Left lung (tissue), 10 donors: Measurements from ENCODE around the gene ABCB10. TPM values are rescaled to one million over a fixed set of nuclear protein-coding genes. Genes with fewer than 3 reads are reported as not detected.
"Not testable (repeated sequence)": the region's sequence is repeated elsewhere in the genome, so short reads cannot be mapped to it uniquely, and the experiment has no call there.

ENCODE experiments used
- ATAC-seq: fragments of 200-7000 bp; cut with Tn5 transposase; one replicate; pipeline ENCODE4 v1.9.1; 2020; ENCODE audit warnings: moderate library complexity
- DNase-seq, 4 donors: peaks; one replicate each; pipeline ENCODE4 v3.0.0-alpha.2; 2013 to 2020
- H3K27ac ChIP-seq, 2 donors: fragments of 200-600 bp; sonication (generic) in 1 of 2; one replicate each; pipeline versions ENCODE4 v1.5.0 to v1.8.0; 2020 to 2021
- H3K27me3 ChIP-seq, 2 donors: fragments of 200-600 bp; sonication (generic) in 1 of 2; one replicate each; pipeline versions ENCODE4 v1.5.0 to v1.8.0; 2020 to 2021
- H3K36me3 ChIP-seq, 2 donors: fragments of 200-600 bp; sonication (generic) in 1 of 2; one replicate each; pipeline versions ENCODE4 v1.5.0 to v1.8.0; 2020 to 2021
- H3K4me1 ChIP-seq, 2 donors: fragments of 200-600 bp; one replicate each; pipeline ENCODE4 v1.8.0; 2021
- H3K4me3 ChIP-seq, 2 donors: fragments of 200-600 bp; sonication (generic) in 1 of 2; one replicate each; pipeline versions ENCODE4 v1.5.0 to v1.8.0; 2020 to 2021; ENCODE audit warnings: mild to moderate bottlenecking in 1 of 2
- H3K9me3 ChIP-seq, 2 donors: fragments of 200-600 bp; sonication (generic) in 1 of 2; one replicate each; pipeline versions ENCODE4 v1.5.0 to v1.8.0; 2020 to 2021
- intact Hi-C, 2 donors: fragments of 100-400 bp; cut with DNase I; formaldehyde crosslinking; loops; one replicate each; pipeline versions ENCODE4 v1.11.2 to v1.14.2; 2022
- polyA plus RNA-seq, 6 donors: library from polyadenylated mRNA; unstranded; fragments of 120-200 nt; gene quantifications; one replicate each; pipeline ENCODE4 v1.2.1, GENCODE V29; 2013; ENCODE audit not compliant: insufficient read length in 6 of 6
- total RNA-seq, 2 donors: library from RNA; stranded (reverse); fragmentation: NEBNext Ultra II Directional; extraction: Animal tissue kit (Norgen Biotek cat#: 25700); gene quantifications; one replicate each; pipeline ENCODE4 v1.2.1, GENCODE V29; 2021
- TF ChIP-seq, protein P1 (sequence below), 2 donors: fragments of 200-600 bp; sonication (generic) in 1 of 2; IDR thresholded peaks; one replicate each; pipeline versions ENCODE4 v1.5.0 to v1.8.0; 2021; ENCODE audit warnings: antibody characterized with exemption in 2 of 2
- donor health status: DM: no; HTN: yes; CAD: no.
- donor health status: DM: no; HTN: no; CAD: no.

The ABCB10 gene
- total and polyA plus RNA-seq, 8 donors, result 16.4 to 25.6 (median 20.1) TPM

DNA sequence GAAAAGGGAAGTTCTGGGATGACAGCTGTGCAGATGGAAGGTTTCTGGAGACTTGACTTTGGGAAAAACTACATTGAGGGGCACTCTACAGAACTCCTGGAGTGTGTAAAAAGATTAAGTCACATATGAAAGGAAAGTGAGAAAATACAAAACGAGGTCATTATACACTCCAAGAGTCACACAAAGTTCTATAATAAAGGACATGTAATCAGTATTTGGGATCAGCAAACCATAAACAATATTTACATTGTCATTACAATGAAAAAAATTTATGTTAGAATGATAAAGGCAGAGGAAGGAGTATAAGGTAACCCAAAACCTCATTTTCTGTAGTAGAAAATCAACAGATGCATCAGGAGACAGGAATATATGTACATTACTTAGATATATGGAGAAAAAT, 73.2 kb downstream of the ABCB10 start:
- Histone ChIP-seq H3K27me3 (no peaks in the 10 kb centered on the region), H3K4me1 (no peaks in the 10 kb centered on the region), H3K4me3 (no peak overlapping the region), H3K9me3 (no peaks in the 10 kb centered on the region), H3K36me3 (peaks cover 0 to 89% of the 10 kb centered on the region in 2 donors), H3K27ac (no peak overlapping the region)
- intact Hi-C loops, result no loop called here
- DNase-seq (no peak), ATAC-seq (no peak)
- TF ChIP-seq, protein P1, sequence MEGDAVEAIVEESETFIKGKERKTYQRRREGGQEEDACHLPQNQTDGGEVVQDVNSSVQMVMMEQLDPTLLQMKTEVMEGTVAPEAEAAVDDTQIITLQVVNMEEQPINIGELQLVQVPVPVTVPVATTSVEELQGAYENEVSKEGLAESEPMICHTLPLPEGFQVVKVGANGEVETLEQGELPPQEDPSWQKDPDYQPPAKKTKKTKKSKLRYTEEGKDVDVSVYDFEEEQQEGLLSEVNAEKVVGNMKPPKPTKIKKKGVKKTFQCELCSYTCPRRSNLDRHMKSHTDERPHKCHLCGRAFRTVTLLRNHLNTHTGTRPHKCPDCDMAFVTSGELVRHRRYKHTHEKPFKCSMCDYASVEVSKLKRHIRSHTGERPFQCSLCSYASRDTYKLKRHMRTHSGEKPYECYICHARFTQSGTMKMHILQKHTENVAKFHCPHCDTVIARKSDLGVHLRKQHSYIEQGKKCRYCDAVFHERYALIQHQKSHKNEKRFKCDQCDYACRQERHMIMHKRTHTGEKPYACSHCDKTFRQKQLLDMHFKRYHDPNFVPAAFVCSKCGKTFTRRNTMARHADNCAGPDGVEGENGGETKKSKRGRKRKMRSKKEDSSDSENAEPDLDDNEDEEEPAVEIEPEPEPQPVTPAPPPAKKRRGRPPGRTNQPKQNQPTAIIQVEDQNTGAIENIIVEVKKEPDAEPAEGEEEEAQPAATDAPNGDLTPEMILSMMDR (IDR thresholded peaks at IDR 0.05), result no peak

DNA sequence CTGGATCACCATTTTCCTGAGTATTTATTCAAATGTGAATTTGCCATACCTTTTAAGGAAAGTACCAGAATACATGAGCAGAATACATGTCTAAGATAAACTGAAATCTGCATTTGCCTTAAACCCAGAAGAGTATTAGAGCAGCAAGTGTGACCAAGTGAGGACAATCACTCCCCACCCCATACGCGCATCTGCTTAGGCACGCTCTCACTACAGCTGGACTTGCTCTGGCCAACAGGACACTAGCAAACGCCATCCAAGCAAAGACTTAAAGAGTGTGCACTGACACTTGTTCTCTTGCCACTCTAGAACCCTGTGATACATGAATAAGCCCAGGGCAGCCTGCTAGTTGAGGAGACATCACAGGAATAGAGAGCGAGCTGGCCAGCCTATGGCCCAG, 76.0 kb downstream of the ABCB10 start:
- Histone ChIP-seq H3K4me1 (no peaks in the 10 kb centered on the region), H3K36me3 (peaks cover 0 to 73% of the 10 kb centered on the region in 2 donors), H3K4me3 (no peak overlapping the region), H3K27me3 (no peaks in the 10 kb centered on the region), H3K9me3 (no peaks in the 10 kb centered on the region), H3K27ac (no peak overlapping the region)
- DNase-seq (no peak), ATAC-seq (no peak)
- intact Hi-C loops, result no loop called here
- TF ChIP-seq, protein P1 (IDR thresholded peaks at IDR 0.05), result no peak

DNA sequence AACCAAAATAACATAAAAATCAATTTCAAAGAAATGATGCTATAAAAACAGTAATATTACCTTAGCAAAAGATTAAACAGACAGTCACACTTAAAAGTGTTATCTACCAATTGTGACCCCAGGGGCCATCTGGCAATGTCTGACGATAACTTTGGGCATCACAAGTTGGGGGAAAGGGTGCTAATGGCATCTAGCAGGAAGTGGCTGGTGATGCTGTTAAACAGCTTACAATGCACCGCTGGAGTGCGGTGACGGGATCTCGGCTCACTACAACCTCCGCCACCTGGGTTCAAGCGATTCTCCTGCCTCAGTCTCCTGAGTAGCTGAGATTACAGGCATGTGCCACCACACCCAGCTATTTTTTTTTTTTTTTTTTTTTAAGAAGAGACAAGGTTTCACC, 78.0 kb downstream of the ABCB10 start:
- Histone ChIP-seq H3K9me3 (no peaks in the 10 kb centered on the region), H3K27ac (no peak overlapping the region), H3K4me3 (no peak overlapping the region), H3K36me3 (peaks cover 0 to 73% of the 10 kb centered on the region in 2 donors), H3K27me3 (no peaks in the 10 kb centered on the region), H3K4me1 (no peaks in the 10 kb centered on the region)
- ATAC-seq, result no peak
- no peak for DNase-seq
- TF ChIP-seq, protein P1 (IDR thresholded peaks at IDR 0.05), result no peak
- intact Hi-C loops, result no loop called here

DNA sequence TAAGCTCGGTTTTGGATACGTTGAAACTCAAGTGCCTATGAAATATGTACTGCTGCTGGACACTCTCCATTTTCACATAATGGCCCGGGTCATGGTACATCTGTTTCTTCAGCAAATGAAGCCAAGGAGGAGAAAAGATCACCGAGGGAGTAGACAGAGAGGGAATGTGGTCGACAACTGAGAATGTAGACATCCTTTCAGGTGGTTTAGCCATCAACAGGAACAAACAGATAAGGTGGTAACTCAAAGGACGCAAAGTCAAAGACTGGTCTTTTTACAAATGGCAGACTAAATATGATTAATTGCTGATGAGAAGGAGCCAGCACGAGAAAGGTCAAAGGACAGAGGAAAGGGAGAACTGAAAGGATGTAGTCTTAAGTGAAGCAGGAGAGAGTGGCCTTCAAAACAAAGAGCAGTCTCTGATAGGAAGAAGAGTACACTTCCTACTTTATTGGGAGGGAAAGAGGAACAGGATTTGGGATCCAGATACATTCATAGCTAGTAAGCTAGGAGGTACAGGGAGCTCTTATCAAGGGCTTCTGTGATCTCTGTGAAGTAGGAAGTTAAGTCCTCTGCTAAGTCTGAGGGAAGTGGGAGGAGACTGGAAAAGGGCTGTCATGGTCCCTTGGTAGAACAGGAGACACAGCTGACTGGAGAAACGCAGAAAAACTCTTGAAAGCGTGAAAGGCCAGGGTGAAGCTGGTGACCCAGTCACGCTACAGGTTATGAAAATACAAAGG, 78.7 kb downstream of the ABCB10 start:
- no peaks in the 10 kb centered on the region for H3K27me3 ChIP-seq
- DNase-seq (no peak), ATAC-seq (no peak)
- intact Hi-C loops, result loop anchor here in 1 of 2 donors (10.0 kb wide), 1 partner anchor 225 kb away; no protein-coding TSS in a partner anchor
- H3K4me3 ChIP-seq, result no peak overlapping the region
- H3K36me3 ChIP-seq, result peaks cover 0 to 73% of the 10 kb centered on the region in 2 donors
- TF ChIP-seq, protein P1 (IDR thresholded peaks at IDR 0.05), result no peak
- H3K4me1 ChIP-seq, result no peaks in the 10 kb centered on the region
- H3K9me3 ChIP-seq, result no peaks in the 10 kb centered on the region
- no peak overlapping the region for H3K27ac ChIP-seq

DNA sequence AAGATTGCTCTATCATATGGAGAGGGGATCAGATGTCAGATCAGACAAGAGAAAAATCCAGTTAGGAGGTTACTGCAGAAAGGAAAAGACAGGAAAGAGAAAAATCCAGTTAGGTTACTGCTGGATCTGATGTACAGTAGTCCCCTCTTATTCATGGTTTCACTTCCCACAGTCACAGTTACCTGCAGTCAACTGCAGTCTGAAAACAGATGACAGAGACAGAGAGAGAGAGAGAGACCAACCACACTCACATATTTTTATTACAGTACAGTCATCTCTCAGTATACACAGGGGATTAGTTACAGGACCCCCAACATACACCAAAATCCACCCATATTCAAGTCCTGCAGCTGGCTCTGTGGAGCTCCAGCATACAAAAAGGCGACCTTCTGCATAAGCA, 79.7 kb downstream of the ABCB10 start:
- TF ChIP-seq, protein P1 (IDR thresholded peaks at IDR 0.05), result no peak
- no peak overlapping the region for H3K27ac ChIP-seq
- H3K4me3 ChIP-seq, result no peak overlapping the region
- no peak for ATAC-seq
- H3K9me3 ChIP-seq, result no peaks in the 10 kb centered on the region
- peaks cover 0 to 73% of the 10 kb centered on the region in 2 donors for H3K36me3 ChIP-seq
- H3K27me3 ChIP-seq, result no peaks in the 10 kb centered on the region
- DNase-seq, result no peak
- no peaks in the 10 kb centered on the region for H3K4me1 ChIP-seq
- intact Hi-C loops, result loop anchor here in 1 of 2 donors (10.0 kb wide), 1 partner anchor 224 kb away; no protein-coding TSS in a partner anchor

DNA sequence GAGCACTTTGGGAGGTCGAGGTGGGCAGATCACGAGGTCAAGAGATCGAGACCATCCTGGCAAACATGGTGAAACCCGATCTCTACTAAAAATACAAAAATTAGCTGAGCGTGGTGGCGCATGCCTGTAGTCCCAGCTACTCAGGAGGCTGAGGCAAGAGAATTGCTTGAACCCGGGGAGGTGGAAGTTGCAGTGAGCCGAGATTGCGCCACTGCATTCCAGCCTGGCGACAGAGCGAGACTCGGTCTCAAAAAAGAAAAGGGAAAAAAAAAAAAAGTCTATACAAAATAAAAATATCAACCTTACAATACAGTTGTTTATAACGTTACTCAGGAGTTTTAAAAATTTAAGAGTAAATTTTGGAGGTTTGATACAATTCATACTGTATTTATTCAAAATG, 82.6 kb downstream of the ABCB10 start:
- H3K27ac ChIP-seq, ATAC-seq, H3K4me1 ChIP-seq, H3K4me3 ChIP-seq, H3K9me3 ChIP-seq, H3K27me3 ChIP-seq, DNase-seq: not testable (repeated sequence)
- intact Hi-C loops, result loop anchor here in 1 of 2 donors (10.0 kb wide), 1 partner anchor 221 kb away; no protein-coding TSS in a partner anchor
- H3K36me3 ChIP-seq, result peaks cover 0 to 74% of the 10 kb centered on the region in 2 donors
